SK-N-SH (cell line): ENCODE results near the gene MAPKAP1. TPM values are rescaled to one million over a fixed set of nuclear protein-coding genes. Genes with fewer than 3 reads are reported as not detected.

Source experiments
- CTCF ChIA-PET: fragments of 300-600, 350-600 bp; formaldehyde crosslinking; extraction: SDS; loops from one replicate; lab custom pipeline; 2021; lab: Yijun Ruan, JAX
- POLR2A ChIA-PET: fragments of 350-600 bp; sonication (Branson Sonifier 250); formaldehyde crosslinking; extraction: SDS; loops from one replicate; lab custom pipeline; 2020; ENCODE audit warnings: antibody characterized with exemption, inconsistent platforms; lab: Yijun Ruan, JAX
- DNase-seq: peaks from one replicate; pipeline ENCODE4 v3.0.0; 2012
- H2AFZ ChIP-seq: fragments of 200-600 bp; sonication (generic); 2 replicates; pipeline ENCODE4 v1.8.1; 2016; ENCODE audit warnings: antibody characterized with exemption, mild to moderate bottlenecking, low read depth
- H3F3A ChIP-seq: fragments of 200-600 bp; sonication (generic); replicated peaks from 2 replicates; pipeline ENCODE3; 2016; ENCODE audit warnings: antibody characterized with exemption, mild to moderate bottlenecking; ENCODE audit not compliant: insufficient read depth
- H3K27ac ChIP-seq, 2 experiments: fragments of 200-500 bp in 1 of 2; fragments of 200-600 bp in 1 of 2; sonication (Bioruptor generic) in 1 of 2; sonication (generic), shearing (Covaris generic) in 1 of 2; 2 replicates each; pipeline versions ENCODE4 v1.5.1 to v1.6.1; 2014 to 2016; ENCODE audit warnings: low read depth in 2 of 2, inconsistent platforms in 1 of 2, low read length in 1 of 2, mild to moderate bottlenecking in 1 of 2, mixed read lengths in 1 of 2
- H3K27me3 ChIP-seq: fragments of 200-600 bp; sonication (generic), shearing (Covaris generic); 2 replicates; pipeline ENCODE4 v1.6.1; 2016; ENCODE audit warnings: mixed run types; ENCODE audit not compliant: insufficient read depth
- H3K36me3 ChIP-seq, 2 experiments: fragments of 200-500 bp in 1 of 2; fragments of 200-600 bp in 1 of 2; sonication (Bioruptor generic) in 1 of 2; sonication (generic) in 1 of 2; replicated peaks in 1 of 2; 2 replicates each; pipeline versions ENCODE3 to v1.5.1; 2014 to 2016; ENCODE audit warnings: low read length in 1 of 2, mild to moderate bottlenecking in 1 of 2; ENCODE audit not compliant: insufficient read depth in 2 of 2, control insufficient read depth in 1 of 2
- H3K4me1 ChIP-seq, 2 experiments: fragments of 200-500 bp in 1 of 2; fragments of 200-600 bp in 1 of 2; sonication (Bioruptor generic) in 1 of 2; sonication (generic), shearing (Covaris generic) in 1 of 2; 2 replicates each; pipeline versions ENCODE4 v1.5.1 to v1.6.1; 2014 to 2016; ENCODE audit warnings: low read depth in 1 of 2, low read length in 1 of 2, mixed run types in 1 of 2; ENCODE audit not compliant: insufficient read depth in 2 of 2, control insufficient read depth in 1 of 2
- H3K4me2 ChIP-seq: fragments of 200-600 bp; sonication (generic), shearing (Covaris generic); 2 replicates; pipeline ENCODE4 v1.6.1; 2017; ENCODE audit warnings: mixed run types
- H3K4me3 ChIP-seq, 2 experiments: fragments of 200-500 bp in 1 of 2; fragments of 200-600 bp in 1 of 2; sonication (Bioruptor generic) in 1 of 2; sonication (generic), shearing (Covaris generic) in 1 of 2; 2 replicates each; pipeline versions ENCODE4 v1.5.1 to v1.8.1; 2014 to 2016; ENCODE audit warnings: low read depth in 2 of 2, inconsistent platforms in 1 of 2, low read length in 1 of 2, mild to moderate bottlenecking in 1 of 2, mixed read lengths in 1 of 2, moderate library complexity in 1 of 2
- H3K79me2 ChIP-seq: fragments of 200-600 bp; sonication (generic); 2 replicates; pipeline ENCODE4 v1.8.1; 2017; ENCODE audit warnings: mild to moderate bottlenecking; ENCODE audit not compliant: insufficient read depth
- H3K9ac ChIP-seq: fragments of 200-600 bp; sonication (generic); 2 replicates; pipeline ENCODE4 v1.6.1; 2017; ENCODE audit warnings: mixed run types
- H3K9me2 ChIP-seq: fragments of 200-600 bp; sonication (generic); 2 replicates; pipeline ENCODE4 v1.6.1; 2017; ENCODE audit warnings: mixed run types
- H3K9me3 ChIP-seq: fragments of 200-600 bp; sonication (generic); 2 replicates; pipeline ENCODE4 v1.6.1; 2017; ENCODE audit warnings: mixed run types, mild to moderate bottlenecking, moderate library complexity
- H4K20me1 ChIP-seq: fragments of 200-600 bp; sonication (generic); 2 replicates; pipeline ENCODE4 v1.6.1; 2017; ENCODE audit warnings: mild to moderate bottlenecking, mixed run types; ENCODE audit not compliant: insufficient read depth
- ELF1 ChIP-seq: IDR thresholded peaks from 2 replicates; pipeline ENCODE4 v1.4.0; 2012
- EP300 ChIP-seq, 2 experiments: IDR thresholded peaks; 2 replicates each; pipeline versions ENCODE4 v1.4.0 to v1.6.1; 2012; ENCODE audit warnings: borderline replicate concordance in 1 of 2, low read depth in 1 of 2, low read length in 1 of 2
- FOSL2 ChIP-seq: IDR thresholded peaks from 2 replicates; pipeline ENCODE4 v1.4.0; 2012; ENCODE audit warnings: low read depth, mild to moderate bottlenecking, moderate library complexity, borderline replicate concordance
- FOXJ3 ChIP-seq: sonication (generic); formaldehyde crosslinking; IDR thresholded peaks from 2 replicates; pipeline ENCODE4 v1.5.1; 2020; ENCODE audit warnings: mild to moderate bottlenecking, missing genetic modification reagents
- GABPA ChIP-seq: IDR thresholded peaks from 2 replicates; pipeline ENCODE4 v1.4.0; 2012; ENCODE audit warnings: low read depth, mild to moderate bottlenecking
- JUND ChIP-seq: IDR thresholded peaks from 2 replicates; pipeline ENCODE4 v1.4.0; 2012
- MXI1 ChIP-seq: IDR thresholded peaks from 2 replicates; pipeline ENCODE4 v1.6.1; 2012; ENCODE audit warnings: mild to moderate bottlenecking, low read depth, low read length, improper control_type of control experiment
- NFIC ChIP-seq: IDR thresholded peaks from 2 replicates; pipeline ENCODE4 v1.4.0; 2012; ENCODE audit warnings: borderline replicate concordance
- NRF1 ChIP-seq: IDR thresholded peaks from 2 replicates; pipeline ENCODE4 v1.6.1; 2012; ENCODE audit warnings: low read depth, mild to moderate bottlenecking, low read length
- RAD21 ChIP-seq: IDR thresholded peaks from 2 replicates; pipeline ENCODE4 v1.6.1; 2012; ENCODE audit warnings: mild to moderate bottlenecking, low read length
- RCOR1 ChIP-seq: fragments of 150-350 bp; IDR thresholded peaks from 2 replicates; pipeline ENCODE4 v1.6.1; 2017; ENCODE audit warnings: antibody characterized with exemption, low read length
- RFX5 ChIP-seq: IDR thresholded peaks from 2 replicates; pipeline ENCODE4 v1.6.1; 2012; ENCODE audit warnings: mild to moderate bottlenecking, improper control_type of control experiment, low read length
- SIN3A ChIP-seq: IDR thresholded peaks from 2 replicates; pipeline ENCODE4 v1.6.1; 2012; ENCODE audit warnings: low read depth, mild to moderate bottlenecking, low read length, moderate library complexity, borderline replicate concordance
- SMC3 ChIP-seq: IDR thresholded peaks from 2 replicates; pipeline ENCODE4 v1.6.1; 2012; ENCODE audit warnings: low read depth, low read length, improper control_type of control experiment
- TAF1 ChIP-seq: IDR thresholded peaks from 2 replicates; pipeline ENCODE4 v1.6.1; 2012; ENCODE audit warnings: low read depth, mild to moderate bottlenecking, low read length, moderate library complexity, borderline replicate concordance
- TCF12 ChIP-seq: IDR thresholded peaks from 2 replicates; pipeline ENCODE4 v1.4.0; 2012
- TEAD4 ChIP-seq: IDR thresholded peaks from 2 replicates; pipeline ENCODE4 v1.4.0; 2012; ENCODE audit warnings: mild to moderate bottlenecking, borderline replicate concordance; ENCODE audit not compliant: insufficient read depth
- YY1 ChIP-seq: IDR thresholded peaks from 2 replicates; pipeline ENCODE4 v1.4.0; 2012; ENCODE audit warnings: low read depth, mild to moderate bottlenecking
- WGBS: methylation state at CpG from one replicate; pipeline ENCODE4 v1.1.6; 2017; ENCODE audit warnings: low lambda C conversion rate; 5-methylcytosine and 5-hydroxymethylcytosine counted together
- polyA plus RNA-seq, 3 experiments: library from polyadenylated mRNA; depleted of rRNA; stranded (reverse); fragments of >200 nt; gene quantifications; 2 replicates each; pipeline ENCODE4 v1.2.3, GENCODE V29; 2012
- TF ChIP-seq, protein P1 (sequence below): IDR thresholded peaks from 2 replicates; pipeline ENCODE4; 2012
- TF ChIP-seq, protein P2 (sequence below): IDR thresholded peaks from 2 replicates; pipeline ENCODE4 v1.4.0; 2012; ENCODE audit warnings: low read depth, borderline replicate concordance
- TF ChIP-seq, protein P3 (sequence below): fragments of 150-350 bp; IDR thresholded peaks from 2 replicates; pipeline ENCODE4 v1.6.1; 2017; ENCODE audit warnings: antibody characterized with exemption, low read length, low read depth, borderline replicate concordance

MAPKAP1 gene
- polyA plus RNA-seq, 1 of the 3 experiments (the other 2 are of a cell fraction) = 117 TPM

DNA sequence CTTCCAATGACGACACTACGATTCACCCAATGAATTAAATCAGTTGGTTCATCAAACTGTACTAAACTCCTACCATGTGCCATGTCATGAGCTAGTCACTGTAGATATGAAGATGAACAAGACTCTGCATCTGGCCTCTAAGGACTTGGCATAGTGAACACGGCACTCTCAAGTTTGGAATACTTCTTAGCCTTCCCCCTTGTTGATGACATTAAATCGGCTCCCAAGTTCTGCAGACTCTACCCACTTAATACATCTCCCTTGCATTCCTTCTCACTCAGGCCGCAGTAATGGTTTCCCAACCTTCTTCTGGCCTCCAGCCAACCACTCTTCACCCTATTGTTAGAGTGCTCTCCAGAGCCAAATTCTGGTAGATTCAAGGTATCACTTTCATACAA is 184.7 kb downstream of the MAPKAP1 start:
- no peak for DNase-seq
- Histone ChIP-seq H3F3A (peaks cover 54% of the 10 kb centered on the region), H3K27me3 (no peaks in the 10 kb centered on the region), H3K4me3 (peak overlapping the region in 1 of 2 experiments; percentile 9; a peak in 1 of 4 replicates), H3K9ac (peak overlapping the region; percentile 67), H3K4me1 (peaks cover 18 to 61% of the 10 kb centered on the region in 2 experiments), H3K79me2 (peaks cover 20% of the 10 kb centered on the region; the same call in 1 of the 2 replicates), H3K9me3 (no peaks in the 10 kb centered on the region), H3K36me3 (peaks cover 0 to 5% of the 10 kb centered on the region in 2 experiments), H3K4me2 (peak overlapping the region; percentile 70), H3K27ac (peak overlapping the region; percentile 80 to 98), H3K9me2 (no peaks in the 10 kb centered on the region), H2AFZ (no peak overlapping the region), H4K20me1 (no peaks in the 10 kb centered on the region)
- CTCF ChIA-PET = interaction anchor here (1.1 to 1.2 kb wide), 2 partner anchors 14 to 36 kb away, joined by 3 to 4 read pairs; no protein-coding TSS in a partner anchor
- POLR2A ChIA-PET = no interaction called here
- 39% methylated on average over 5 of the region's 5 CpGs for WGBS
- TF ChIP-seq RFX5 = no peak
- TF ChIP-seq, protein P1, sequence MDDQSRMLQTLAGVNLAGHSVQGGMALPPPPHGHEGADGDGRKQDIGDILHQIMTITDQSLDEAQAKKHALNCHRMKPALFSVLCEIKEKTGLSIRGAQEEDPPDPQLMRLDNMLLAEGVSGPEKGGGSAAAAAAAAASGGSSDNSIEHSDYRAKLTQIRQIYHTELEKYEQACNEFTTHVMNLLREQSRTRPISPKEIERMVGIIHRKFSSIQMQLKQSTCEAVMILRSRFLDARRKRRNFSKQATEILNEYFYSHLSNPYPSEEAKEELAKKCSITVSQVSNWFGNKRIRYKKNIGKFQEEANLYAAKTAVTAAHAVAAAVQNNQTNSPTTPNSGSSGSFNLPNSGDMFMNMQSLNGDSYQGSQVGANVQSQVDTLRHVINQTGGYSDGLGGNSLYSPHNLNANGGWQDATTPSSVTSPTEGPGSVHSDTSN = peak; percentile 54
- TF ChIP-seq FOSL2 = peak; percentile 37; the same call in 1 of the 2 replicates
- 0 out of 2 replicates have a peak, but pooled peaks have one; percentile 40 for TF ChIP-seq TEAD4
- TF ChIP-seq JUND = no peak
- peak in 1 of 2 experiments; percentile 69; a peak in 1 of 4 replicates for TF ChIP-seq EP300 (IDR thresholded peaks at IDR 0.05; ENCODE audit: borderline replicate concordance in 1 of 2, low read depth in 1 of 2, low read length in 1 of 2)
- TF ChIP-seq TCF12 = peak; percentile 61; the same call in 1 of the 2 replicates
- TF ChIP-seq NFIC = peak; percentile 90

DNA sequence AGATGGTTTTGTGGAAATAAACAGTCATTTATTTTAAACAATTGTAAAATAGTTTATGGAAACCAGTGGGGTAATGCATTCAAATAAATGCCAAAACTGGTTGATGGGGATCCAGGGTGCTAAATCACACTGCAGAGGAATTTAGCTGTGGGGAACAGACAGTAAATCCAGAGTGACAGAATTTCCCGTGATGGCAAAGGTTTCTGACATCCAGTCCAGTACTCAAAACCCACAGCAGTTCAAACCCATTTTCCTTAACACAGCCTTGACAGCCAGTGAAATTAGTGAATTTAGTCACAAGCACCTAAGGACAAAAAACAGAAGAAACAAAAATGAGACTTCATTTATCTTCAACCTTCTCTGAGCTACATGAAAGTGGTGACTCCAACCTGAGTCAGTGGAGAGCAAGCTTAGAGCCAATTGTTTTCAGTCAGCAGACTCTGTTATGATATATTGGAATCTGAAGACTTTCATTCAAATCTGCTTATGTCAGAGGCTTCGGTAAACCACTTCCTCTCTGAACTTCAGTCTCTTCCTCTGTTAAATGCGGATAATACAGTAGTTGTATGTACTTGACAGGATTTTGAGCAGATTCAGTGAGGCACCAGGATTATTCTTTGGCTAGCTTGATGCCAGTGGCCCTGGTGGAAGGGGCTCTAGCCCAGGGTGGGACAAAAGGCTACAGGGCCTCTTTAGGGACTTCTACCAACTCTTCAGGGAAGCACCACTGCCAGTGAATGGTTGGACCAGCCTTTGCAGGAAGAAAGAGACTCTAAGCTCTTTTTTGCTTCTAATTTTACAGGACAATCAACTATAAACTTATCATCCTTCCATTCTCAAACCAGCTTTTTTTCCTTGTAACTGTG is 185.3 kb downstream of the MAPKAP1 start:
- Histone ChIP-seq H3F3A (peaks cover 48% of the 10 kb centered on the region), H3K9me3 (no peaks in the 10 kb centered on the region), H3K36me3 (peaks cover 0 to 5% of the 10 kb centered on the region in 2 experiments), H4K20me1 (no peaks in the 10 kb centered on the region), H3K9me2 (no peaks in the 10 kb centered on the region), H2AFZ (no peak overlapping the region), H3K4me3 (peak overlapping the region in 1 of 2 experiments; percentile 9; a peak in 1 of 4 replicates), H3K4me2 (peak overlapping the region; percentile 70), H3K27me3 (no peaks in the 10 kb centered on the region), H3K4me1 (peaks cover 18 to 61% of the 10 kb centered on the region in 2 experiments), H3K79me2 (peaks cover 23% of the 10 kb centered on the region; the same call in 1 of the 2 replicates), H3K27ac (peak overlapping the region; percentile 80 to 98; a peak in 3 of 4 replicates), H3K9ac (peak overlapping the region; percentile 67)
- DNase-seq = no peak
- ChIA-PET POLR2A (interaction anchor here (0.8 kb wide), 1 partner anchor 9 kb away, joined by 3 read pairs; no protein-coding TSS in a partner anchor), CTCF (interaction anchor here (1.1 to 1.2 kb wide), 2 partner anchors 15 to 37 kb away, joined by 3 to 4 read pairs; no protein-coding TSS in a partner anchor)
- WGBS = 14% methylated on average over 3 of the region's 3 CpGs
- TF ChIP-seq YY1 = no peak
- TF ChIP-seq FOXJ3 (CRISPR knock-in tag) = no peak
- TF ChIP-seq SIN3A = peak; percentile 84; the same call in 1 of the 2 replicates
- TF ChIP-seq RAD21 = no peak
- TF ChIP-seq, protein P2, sequence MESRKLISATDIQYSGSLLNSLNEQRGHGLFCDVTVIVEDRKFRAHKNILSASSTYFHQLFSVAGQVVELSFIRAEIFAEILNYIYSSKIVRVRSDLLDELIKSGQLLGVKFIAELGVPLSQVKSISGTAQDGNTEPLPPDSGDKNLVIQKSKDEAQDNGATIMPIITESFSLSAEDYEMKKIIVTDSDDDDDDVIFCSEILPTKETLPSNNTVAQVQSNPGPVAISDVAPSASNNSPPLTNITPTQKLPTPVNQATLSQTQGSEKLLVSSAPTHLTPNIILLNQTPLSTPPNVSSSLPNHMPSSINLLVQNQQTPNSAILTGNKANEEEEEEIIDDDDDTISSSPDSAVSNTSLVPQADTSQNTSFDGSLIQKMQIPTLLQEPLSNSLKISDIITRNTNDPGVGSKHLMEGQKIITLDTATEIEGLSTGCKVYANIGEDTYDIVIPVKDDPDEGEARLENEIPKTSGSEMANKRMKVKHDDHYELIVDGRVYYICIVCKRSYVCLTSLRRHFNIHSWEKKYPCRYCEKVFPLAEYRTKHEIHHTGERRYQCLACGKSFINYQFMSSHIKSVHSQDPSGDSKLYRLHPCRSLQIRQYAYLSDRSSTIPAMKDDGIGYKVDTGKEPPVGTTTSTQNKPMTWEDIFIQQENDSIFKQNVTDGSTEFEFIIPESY = peak; percentile 83; the same call in 1 of the 2 replicates
- TF ChIP-seq, protein P3, sequence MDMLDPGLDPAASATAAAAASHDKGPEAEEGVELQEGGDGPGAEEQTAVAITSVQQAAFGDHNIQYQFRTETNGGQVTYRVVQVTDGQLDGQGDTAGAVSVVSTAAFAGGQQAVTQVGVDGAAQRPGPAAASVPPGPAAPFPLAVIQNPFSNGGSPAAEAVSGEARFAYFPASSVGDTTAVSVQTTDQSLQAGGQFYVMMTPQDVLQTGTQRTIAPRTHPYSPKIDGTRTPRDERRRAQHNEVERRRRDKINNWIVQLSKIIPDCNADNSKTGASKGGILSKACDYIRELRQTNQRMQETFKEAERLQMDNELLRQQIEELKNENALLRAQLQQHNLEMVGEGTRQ = no peak
- peak; percentile 97 for TF ChIP-seq JUND
- TF ChIP-seq NRF1 = no peak
- no peak for TF ChIP-seq ELF1
- TF ChIP-seq, protein P1 = peak; percentile 96
- TF ChIP-seq RFX5 = no peak
- TF ChIP-seq TEAD4 = peak; percentile 96
- TF ChIP-seq RCOR1 = no peak
- TF ChIP-seq MXI1 = no peak
- no peak for TF ChIP-seq SMC3
- peak; percentile 57 for TF ChIP-seq GABPA
- peak; percentile 97 for TF ChIP-seq TCF12
- TF ChIP-seq TAF1 = peak; percentile 30; the same call in 1 of the 2 replicates
